ENCODE measurements around the gene WDR5B.

- TF ChIP-seq, protein P1, sequence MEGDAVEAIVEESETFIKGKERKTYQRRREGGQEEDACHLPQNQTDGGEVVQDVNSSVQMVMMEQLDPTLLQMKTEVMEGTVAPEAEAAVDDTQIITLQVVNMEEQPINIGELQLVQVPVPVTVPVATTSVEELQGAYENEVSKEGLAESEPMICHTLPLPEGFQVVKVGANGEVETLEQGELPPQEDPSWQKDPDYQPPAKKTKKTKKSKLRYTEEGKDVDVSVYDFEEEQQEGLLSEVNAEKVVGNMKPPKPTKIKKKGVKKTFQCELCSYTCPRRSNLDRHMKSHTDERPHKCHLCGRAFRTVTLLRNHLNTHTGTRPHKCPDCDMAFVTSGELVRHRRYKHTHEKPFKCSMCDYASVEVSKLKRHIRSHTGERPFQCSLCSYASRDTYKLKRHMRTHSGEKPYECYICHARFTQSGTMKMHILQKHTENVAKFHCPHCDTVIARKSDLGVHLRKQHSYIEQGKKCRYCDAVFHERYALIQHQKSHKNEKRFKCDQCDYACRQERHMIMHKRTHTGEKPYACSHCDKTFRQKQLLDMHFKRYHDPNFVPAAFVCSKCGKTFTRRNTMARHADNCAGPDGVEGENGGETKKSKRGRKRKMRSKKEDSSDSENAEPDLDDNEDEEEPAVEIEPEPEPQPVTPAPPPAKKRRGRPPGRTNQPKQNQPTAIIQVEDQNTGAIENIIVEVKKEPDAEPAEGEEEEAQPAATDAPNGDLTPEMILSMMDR (IDR thresholded peaks at IDR 0.05): no peak
- TF ChIP-seq POLR2A (IDR thresholded peaks at IDR 0.05): no peak
These were observed 12.1 kb upstream of the WDR5B start for GRCh38 chr3:122427857-122428471.

All from Peyer's patch (tissue), 4 donors.